Coronary artery (tissue), 2 donors: ENCODE results near the gene TICRR.

Source experiments
- DNase-seq: peaks from one replicate; pipeline ENCODE4 v3.0.0-alpha.2; 2017; ENCODE audit warnings: low spot score
- H3K27ac ChIP-seq, 2 donors: fragments of 200-600 bp; sonication (generic); one replicate each; pipeline ENCODE4 v1.5.1; 2016 to 2019
- H3K4me3 ChIP-seq: fragments of 200-600 bp; sonication (generic); 2 replicates; pipeline ENCODE4 v1.5.1; 2016; ENCODE audit warnings: mild to moderate bottlenecking, moderate library complexity
- CTCF ChIP-seq: fragments of 200-600 bp; sonication (generic); IDR thresholded peaks from one replicate; pipeline ENCODE4 v1.5.1; 2019; ENCODE audit warnings: antibody characterized with exemption

TICRR gene

GRCh38 chr15:89659295-89659694 is 84.0 kb downstream of the TICRR start:
- H3K27ac ChIP-seq = no peak overlapping the region
- H3K4me3 ChIP-seq = no peak overlapping the region
- no peak for DNase-seq
- no peak for TF ChIP-seq CTCF

GRCh38 chr15:89660556-89660955 is 85.3 kb downstream of the TICRR start:
- DNase-seq = no peak
- H3K4me3 ChIP-seq = no peak overlapping the region
- no peak overlapping the region for H3K27ac ChIP-seq
- no peak for TF ChIP-seq CTCF

GRCh38 chr15:89662893-89663626 is 87.8 kb downstream of the TICRR start:
- peak; percentile 91 for DNase-seq
- peak overlapping the region; percentile 79 to 87 for H3K27ac ChIP-seq
- TF ChIP-seq CTCF = no peak
- H3K4me3 ChIP-seq = peak overlapping the region; percentile 27

- Histone ChIP-seq H3K27ac (peak overlapping the region; percentile 89 to 96), H3K4me3 (peak overlapping the region; percentile 64)
- DNase-seq = no peak
- no peak for TF ChIP-seq CTCF
Observed at GRCh38 chr15:89664441-89665350, 89.4 kb downstream of the TICRR start.

GRCh38 chr15:89665449-89666181 is 90.3 kb downstream of the TICRR start:
- Histone ChIP-seq H3K27ac (peak overlapping the region; percentile 89 to 96), H3K4me3 (peak overlapping the region; percentile 64)
- DNase-seq = peak; percentile 81
- no peak for TF ChIP-seq CTCF

- Histone ChIP-seq H3K4me3 (peak overlapping the region; percentile 64), H3K27ac (peak overlapping the region; percentile 89 to 96)
- no peak for TF ChIP-seq CTCF
- no peak for DNase-seq
Observed at GRCh38 chr15:89666184-89666857, 91.1 kb downstream of the TICRR start.
